Epithelial cell of proximal tubule (primary cell): ENCODE measurements around the gene ARMH4. TPM values are rescaled to one million over a fixed set of nuclear protein-coding genes. Genes with fewer than 3 reads are reported as not detected.

Source experiments
- DNase-seq: peaks from one replicate; pipeline ENCODE4 v3.0.0-alpha.2; 2011; ENCODE audit warnings: low read depth
- H3K4me3 ChIP-seq: 2 replicates; pipeline ENCODE4 v1.5.1; 2011; ENCODE audit warnings: low read depth, mild to moderate bottlenecking, low read length
- total RNA-seq: library from RNA; depleted of rRNA; stranded (reverse); fragments of >200 nt; gene quantifications from 2 replicates; pipeline ENCODE4 v1.2.3, GENCODE V29; 2015
- TF ChIP-seq, protein P1 (sequence below): conservative IDR thresholded peaks from 2 replicates; pipeline ENCODE4 v1.5.1; 2012; ENCODE audit warnings: low read depth, mild to moderate bottlenecking, low read length

ARMH4 gene
- total RNA-seq, 1 donor from 2014 or later: 4.4 TPM

DNA sequence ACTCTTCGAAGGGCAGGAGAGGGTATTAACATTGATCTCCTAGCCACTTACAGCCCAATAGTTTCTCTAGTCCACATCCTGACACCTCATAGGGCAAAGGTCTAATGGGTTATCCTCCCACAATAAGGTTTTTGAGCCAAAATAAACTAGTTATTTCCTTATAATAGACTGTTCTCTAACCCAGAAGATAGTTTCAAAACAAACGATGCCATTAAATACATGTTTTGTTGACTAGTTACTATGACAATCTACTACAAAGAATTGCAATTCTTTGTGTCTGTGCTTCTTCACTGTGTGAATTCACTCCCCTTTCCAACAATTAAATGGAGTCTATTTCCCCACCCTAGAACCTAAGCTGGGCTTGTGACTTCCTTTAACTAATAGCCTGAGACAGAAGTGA lies 41.5 kb upstream of the ARMH4 start:
- TF ChIP-seq, protein P1, sequence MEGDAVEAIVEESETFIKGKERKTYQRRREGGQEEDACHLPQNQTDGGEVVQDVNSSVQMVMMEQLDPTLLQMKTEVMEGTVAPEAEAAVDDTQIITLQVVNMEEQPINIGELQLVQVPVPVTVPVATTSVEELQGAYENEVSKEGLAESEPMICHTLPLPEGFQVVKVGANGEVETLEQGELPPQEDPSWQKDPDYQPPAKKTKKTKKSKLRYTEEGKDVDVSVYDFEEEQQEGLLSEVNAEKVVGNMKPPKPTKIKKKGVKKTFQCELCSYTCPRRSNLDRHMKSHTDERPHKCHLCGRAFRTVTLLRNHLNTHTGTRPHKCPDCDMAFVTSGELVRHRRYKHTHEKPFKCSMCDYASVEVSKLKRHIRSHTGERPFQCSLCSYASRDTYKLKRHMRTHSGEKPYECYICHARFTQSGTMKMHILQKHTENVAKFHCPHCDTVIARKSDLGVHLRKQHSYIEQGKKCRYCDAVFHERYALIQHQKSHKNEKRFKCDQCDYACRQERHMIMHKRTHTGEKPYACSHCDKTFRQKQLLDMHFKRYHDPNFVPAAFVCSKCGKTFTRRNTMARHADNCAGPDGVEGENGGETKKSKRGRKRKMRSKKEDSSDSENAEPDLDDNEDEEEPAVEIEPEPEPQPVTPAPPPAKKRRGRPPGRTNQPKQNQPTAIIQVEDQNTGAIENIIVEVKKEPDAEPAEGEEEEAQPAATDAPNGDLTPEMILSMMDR: no peak
- DNase-seq: peak; percentile 69
- no peak overlapping the region for H3K4me3 ChIP-seq

DNA sequence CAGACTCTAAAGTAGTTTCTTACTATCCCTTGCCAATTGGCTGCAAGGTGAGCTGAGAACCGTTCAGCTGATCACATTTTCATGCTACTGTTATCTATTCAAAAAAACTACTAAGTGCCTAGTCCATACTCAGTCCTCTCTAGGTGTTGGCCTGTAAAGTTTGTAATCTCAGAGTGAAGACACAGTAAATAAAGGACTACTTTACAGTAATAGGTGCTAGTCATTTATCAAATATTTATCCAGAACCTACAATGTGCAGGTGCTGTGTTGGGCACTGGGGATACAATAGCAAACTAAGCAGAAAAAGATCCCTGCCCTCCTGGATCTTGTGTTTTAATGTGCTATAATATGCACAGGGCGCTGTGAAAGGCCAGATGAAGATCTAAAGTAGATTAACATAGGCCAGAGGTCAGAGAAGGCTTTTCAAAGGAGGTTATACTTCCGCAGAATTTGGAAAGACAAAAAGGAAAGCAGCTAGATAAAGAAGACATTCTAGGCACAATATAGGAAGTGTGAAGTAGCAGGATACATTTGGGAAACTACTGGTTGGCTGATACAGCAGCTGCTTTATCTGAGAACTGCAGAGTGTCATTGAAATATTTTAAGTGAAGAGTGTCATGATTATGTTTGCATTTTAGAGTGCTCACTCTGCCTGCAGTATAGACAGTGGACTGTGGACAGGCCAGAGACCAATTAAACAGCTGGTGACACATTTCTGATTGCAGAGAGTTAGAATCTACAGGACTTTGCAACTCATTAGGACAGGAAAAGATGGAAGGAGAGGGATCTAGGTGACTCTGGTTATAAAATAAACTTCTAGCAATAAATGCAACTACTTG lies 40.0 kb upstream of the ARMH4 start:
- TF ChIP-seq, protein P1: no peak
- no peak for DNase-seq
- no peak overlapping the region for H3K4me3 ChIP-seq

DNA sequence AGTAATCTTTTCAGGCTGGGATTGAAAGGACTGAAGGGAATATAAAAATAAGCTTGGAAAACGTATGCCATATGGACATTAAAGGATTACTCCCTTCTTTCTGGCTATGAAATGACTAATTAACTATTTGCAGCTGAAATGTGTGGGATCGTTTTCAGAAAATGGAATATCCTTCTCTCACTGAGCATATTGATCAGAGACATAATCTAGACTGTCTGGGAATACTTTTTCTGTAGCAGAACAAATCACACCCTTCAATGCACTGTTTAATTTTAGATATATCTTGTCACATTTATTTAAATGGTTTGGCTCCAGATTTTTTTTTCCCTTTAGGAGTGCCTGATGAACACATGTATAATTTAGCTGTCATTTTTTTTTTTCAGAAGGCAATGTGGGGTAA lies 37.2 kb upstream of the ARMH4 start:
- H3K4me3 ChIP-seq: no peak overlapping the region
- TF ChIP-seq, protein P1: no peak
- no peak for DNase-seq

DNA sequence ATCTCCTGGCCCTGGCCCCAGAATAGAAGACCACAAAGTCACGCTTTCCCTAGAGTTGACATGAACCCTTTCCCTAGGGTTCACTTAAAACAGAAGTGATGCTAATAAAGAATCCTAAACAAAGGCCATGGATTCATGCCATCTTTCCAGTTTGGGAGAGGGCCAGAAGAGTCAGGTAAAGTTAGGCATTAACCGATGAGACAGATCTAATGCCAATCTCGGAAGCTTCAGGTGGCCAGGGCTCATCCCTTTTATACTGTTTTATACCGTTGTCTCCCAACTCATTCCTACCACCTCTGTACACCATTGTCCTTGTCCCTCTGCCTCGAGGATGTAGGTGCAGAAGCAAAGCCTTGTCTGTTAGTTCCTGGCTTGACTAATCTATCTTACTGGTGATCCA lies 25.1 kb upstream of the ARMH4 start:
- TF ChIP-seq, protein P1: no peak
- no peak overlapping the region for H3K4me3 ChIP-seq
- no peak for DNase-seq

- TF ChIP-seq, protein P1: no peak
- peak; percentile 70 for DNase-seq
- no peak overlapping the region for H3K4me3 ChIP-seq
These were observed 19.1 kb upstream of the ARMH4 start for GRCh38 chr14:58171090-58171489.

- TF ChIP-seq, protein P1: no peak
- DNase-seq: no peak
These were observed 15.9 kb upstream of the ARMH4 start for GRCh38 chr14:58167891-58168290.

GRCh38 chr14:58167057-58167456 lies 15.0 kb upstream of the ARMH4 start:
- TF ChIP-seq, protein P1: no peak
- no peak for DNase-seq
- H3K4me3 ChIP-seq: no peak overlapping the region

More at GRCh38 chr14:58167891-58168290, 15.9 kb upstream of the ARMH4 start:
- H3K4me3 ChIP-seq: no peak overlapping the region
